Stimulated activated naive CD8-positive, alpha-beta T cell treated with anti-CD3 and anti-CD28 coated beads, Interleukin-15, amount 100 ng/mL, for 72 hours (primary cell): ENCODE results near the gene GAST.

Source experiments
- ATAC-seq: fragments of 150-1000 bp; cut with Tn5 transposase; 2 replicates; pipeline ENCODE4 v1.10.0; 2021; ENCODE audit warnings: mild to moderate bottlenecking, moderate library complexity
- DNase-seq, 2 donors: peaks; one replicate each; pipeline ENCODE4 v3.0.0; 2021 to 2022
- H3K27ac Mint-ChIP-seq, 2 donors: one replicate each; pipeline ENCODE4 v1.8.0; 2022; ENCODE audit warnings: mild to moderate bottlenecking in 2 of 2, mixed read lengths in 2 of 2, moderate library complexity in 2 of 2
- H3K27me3 Mint-ChIP-seq: one replicate; pipeline ENCODE4 v1.8.0; 2022; ENCODE audit warnings: mixed read lengths
- H3K4me1 Mint-ChIP-seq: one replicate; pipeline ENCODE4 v1.8.0; 2022; ENCODE audit warnings: mild to moderate bottlenecking, mixed read lengths
- H3K4me3 Mint-ChIP-seq, 2 donors: one replicate each; pipeline ENCODE4 v1.8.0; 2022; ENCODE audit warnings: mild to moderate bottlenecking in 2 of 2, mixed read lengths in 2 of 2, moderate library complexity in 1 of 2
- H3K9me3 Mint-ChIP-seq, 2 donors: one replicate each; pipeline ENCODE4 v1.8.0; 2022; ENCODE audit warnings: mixed read lengths in 2 of 2

The GAST gene

GRCh38 chr17:41722231-41722630, 10.1 kb downstream of the GAST start:
- Mint-ChIP-seq H3K4me3 (no peak overlapping the region), H3K27me3 (peaks cover 29% of the 10 kb centered on the region), H3K9me3 (no peaks in the 10 kb centered on the region), H3K4me1 (peaks cover 11% of the 10 kb centered on the region), H3K27ac (no peak overlapping the region)
- no peak for ATAC-seq
- no peak for DNase-seq

DNA sequence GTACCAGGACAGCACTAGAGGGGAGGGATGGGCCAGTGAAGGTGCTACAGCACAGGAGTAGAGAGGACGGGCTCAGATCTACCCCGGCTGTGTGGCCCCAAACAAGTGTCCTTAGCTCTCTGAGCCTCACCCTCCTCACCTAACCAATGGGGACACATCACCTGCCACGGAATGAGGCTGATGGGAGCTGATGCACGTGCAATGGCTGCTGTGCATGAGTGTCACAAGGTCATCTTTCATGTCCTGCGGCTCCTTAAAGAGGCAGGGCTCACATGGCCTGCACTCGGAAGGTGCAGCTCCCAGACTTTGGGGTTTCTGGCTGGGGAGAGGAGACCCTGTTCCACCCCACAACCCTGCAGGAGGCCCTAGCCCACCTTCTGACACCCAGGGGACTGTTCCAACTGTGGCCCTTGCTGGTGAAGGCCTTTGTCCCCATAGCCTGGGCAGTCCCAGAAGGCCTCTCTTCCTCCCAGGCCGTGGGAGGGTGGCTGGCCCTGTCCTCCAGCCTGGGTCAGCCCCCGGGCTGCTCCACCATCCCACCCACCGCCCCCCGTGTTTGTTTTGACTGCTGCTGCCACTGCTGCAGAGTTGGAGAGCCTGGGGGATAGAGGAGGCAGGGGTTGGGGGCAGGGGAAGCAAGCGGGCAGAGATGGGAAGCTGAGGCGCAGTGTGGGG, 11.8 kb downstream of the GAST start:
- DNase-seq (no peak), ATAC-seq (no peak)
- no peak overlapping the region for H3K4me3 Mint-ChIP-seq
- H3K9me3 Mint-ChIP-seq = no peaks in the 10 kb centered on the region
- peaks cover 5% of the 10 kb centered on the region for H3K4me1 Mint-ChIP-seq
- H3K27me3 Mint-ChIP-seq = peaks cover 43% of the 10 kb centered on the region
- H3K27ac Mint-ChIP-seq = no peak overlapping the region

GRCh38 chr17:41724476-41725050, 12.4 kb downstream of the GAST start:
- Mint-ChIP-seq H3K4me3 (no peak overlapping the region), H3K9me3 (no peaks in the 10 kb centered on the region), H3K27me3 (peaks cover 43% of the 10 kb centered on the region), H3K4me1 (peaks cover 5% of the 10 kb centered on the region), H3K27ac (peak overlapping the region in 1 of 2 donors; percentile 56)
- ATAC-seq (no peak), DNase-seq (no peak)

DNA sequence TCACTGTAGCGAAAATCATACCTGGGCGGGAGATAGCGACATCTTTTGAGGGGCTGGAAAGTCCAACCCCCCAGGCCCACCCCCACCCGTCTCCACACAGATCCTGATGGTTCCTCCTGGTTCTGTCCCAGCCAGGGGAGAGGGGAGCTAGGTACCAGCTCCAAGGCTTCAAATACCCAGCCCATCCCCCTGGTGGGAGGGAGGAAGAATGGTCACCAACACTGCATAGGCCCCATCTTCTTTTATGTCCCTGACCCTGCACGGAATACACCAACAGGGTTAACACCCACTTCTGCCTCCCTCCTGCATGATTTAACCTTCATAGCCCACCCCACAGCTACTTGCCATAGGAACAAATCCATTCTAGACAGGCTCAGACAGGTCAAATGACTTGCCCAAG, 13.0 kb downstream of the GAST start:
- Mint-ChIP-seq H3K27me3 (peaks cover 48% of the 10 kb centered on the region), H3K27ac (peak overlapping the region in 1 of 2 donors; percentile 56)

DNA sequence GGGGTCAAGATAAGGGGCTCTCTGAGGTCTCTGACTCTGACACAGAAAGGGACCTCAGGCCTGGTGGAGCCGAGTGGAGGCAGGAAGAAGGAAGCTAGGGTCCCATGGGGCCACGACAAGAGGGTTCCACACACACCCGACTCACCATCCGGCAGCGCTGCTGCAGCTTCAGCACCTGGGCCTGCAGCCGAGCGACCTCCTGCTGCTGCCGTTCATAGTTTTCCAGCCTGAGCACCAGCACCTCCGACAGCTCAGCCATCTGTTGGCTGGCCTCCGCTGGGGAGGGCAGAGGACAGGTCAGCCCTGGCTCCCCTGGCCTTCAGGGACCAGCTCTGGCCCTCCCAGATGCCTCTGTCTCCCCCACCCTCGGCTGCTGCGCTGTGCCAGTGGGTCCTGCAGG, 15.9 kb downstream of the GAST start:
- peaks cover 68% of the 10 kb centered on the region for H3K27me3 Mint-ChIP-seq

More for the DNA sequence above, 13.0 kb downstream of the GAST start:
- no peak overlapping the region for H3K4me3 Mint-ChIP-seq
- H3K4me1 Mint-ChIP-seq = peaks cover 5% of the 10 kb centered on the region
- ATAC-seq (no peak), DNase-seq (no peak)
- H3K9me3 Mint-ChIP-seq = no peaks in the 10 kb centered on the region

DNA sequence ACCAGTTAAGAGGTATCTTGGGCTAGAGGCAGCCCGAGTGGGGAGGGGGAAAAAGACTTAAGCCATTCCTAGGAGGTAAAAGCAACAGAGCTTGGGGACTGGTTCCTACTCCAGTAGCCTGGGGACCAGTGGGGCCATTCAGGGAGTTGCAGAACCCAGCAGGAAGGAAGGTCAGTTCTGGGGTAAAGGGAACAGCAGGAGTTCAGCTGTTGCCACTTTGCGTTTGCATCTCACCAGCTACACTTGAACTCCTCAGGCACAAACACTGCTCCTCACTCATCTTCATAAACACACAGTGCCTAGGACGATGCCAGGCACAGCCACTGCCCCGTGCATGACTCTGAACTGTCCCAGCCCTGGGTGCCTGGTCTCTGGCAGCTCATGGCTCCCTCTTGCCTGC, 18.3 kb downstream of the GAST start:
- no peaks in the 10 kb centered on the region for H3K9me3 Mint-ChIP-seq
- peak; percentile 27 for ATAC-seq
- no peak for DNase-seq
- H3K4me1 Mint-ChIP-seq = peaks cover 21% of the 10 kb centered on the region
- H3K4me3 Mint-ChIP-seq = no peak overlapping the region
- no peak overlapping the region for H3K27ac Mint-ChIP-seq
- H3K27me3 Mint-ChIP-seq = peaks cover 75% of the 10 kb centered on the region

More for the DNA sequence above, 15.9 kb downstream of the GAST start:
- ATAC-seq = no peak
- DNase-seq = no peak
- Mint-ChIP-seq H3K4me3 (no peak overlapping the region), H3K4me1 (no peaks in the 10 kb centered on the region), H3K9me3 (no peaks in the 10 kb centered on the region), H3K27ac (no peak overlapping the region)

- peaks cover 21% of the 10 kb centered on the region for H3K4me1 Mint-ChIP-seq
- ATAC-seq = no peak
- no peaks in the 10 kb centered on the region for H3K9me3 Mint-ChIP-seq
- no peak overlapping the region for H3K4me3 Mint-ChIP-seq
- H3K27me3 Mint-ChIP-seq = peaks cover 86% of the 10 kb centered on the region
- no peak overlapping the region for H3K27ac Mint-ChIP-seq
- DNase-seq = no peak
Measured at GRCh38 chr17:41731836-41732235, 19.7 kb downstream of the GAST start.

DNA sequence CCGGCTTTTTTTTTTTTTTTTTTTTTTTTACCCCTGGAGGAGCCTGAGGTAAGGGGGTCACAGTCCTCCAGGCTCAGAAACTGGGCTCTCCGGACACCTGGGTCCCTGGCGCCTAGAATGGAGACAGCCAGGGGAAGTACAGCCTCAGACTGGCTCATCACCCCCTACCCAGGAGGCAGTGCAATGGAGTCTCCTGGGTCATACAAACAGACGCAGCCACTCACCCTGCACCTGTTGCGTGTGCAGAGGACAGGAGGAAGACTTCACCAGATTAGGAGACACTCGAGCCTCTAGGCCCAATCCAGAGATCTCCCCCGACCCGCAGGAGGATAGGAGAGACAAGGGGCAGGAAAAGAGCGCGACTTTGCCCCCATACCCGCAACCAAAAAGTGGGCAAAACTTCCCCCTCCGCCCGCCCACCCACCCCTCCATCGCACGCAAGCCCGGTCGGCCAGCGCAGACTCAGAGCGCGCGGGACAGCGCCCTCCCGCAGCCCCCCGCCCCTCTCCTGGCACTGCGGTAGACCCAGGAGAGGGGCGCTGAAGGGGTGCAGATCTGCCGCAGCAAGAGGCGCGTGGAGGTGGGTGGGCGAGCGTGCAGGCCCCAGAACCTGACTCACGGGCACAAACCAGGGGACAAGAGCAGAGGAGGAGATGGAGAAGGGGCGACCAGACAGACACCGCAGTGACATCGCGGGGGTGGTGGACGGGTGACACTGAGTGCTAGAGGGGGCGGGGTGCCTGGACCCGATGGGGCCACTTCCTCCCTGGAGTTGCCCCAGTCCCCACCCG, 21.4 kb downstream of the GAST start:
- no peak for DNase-seq
- peak overlapping the region; percentile 13 to 73 for H3K4me3 Mint-ChIP-seq
- no peaks in the 10 kb centered on the region for H3K9me3 Mint-ChIP-seq
- ATAC-seq = no peak
- H3K27ac Mint-ChIP-seq = no peak overlapping the region
- H3K27me3 Mint-ChIP-seq = peaks cover 87% of the 10 kb centered on the region
- peaks cover 29% of the 10 kb centered on the region for H3K4me1 Mint-ChIP-seq

DNA sequence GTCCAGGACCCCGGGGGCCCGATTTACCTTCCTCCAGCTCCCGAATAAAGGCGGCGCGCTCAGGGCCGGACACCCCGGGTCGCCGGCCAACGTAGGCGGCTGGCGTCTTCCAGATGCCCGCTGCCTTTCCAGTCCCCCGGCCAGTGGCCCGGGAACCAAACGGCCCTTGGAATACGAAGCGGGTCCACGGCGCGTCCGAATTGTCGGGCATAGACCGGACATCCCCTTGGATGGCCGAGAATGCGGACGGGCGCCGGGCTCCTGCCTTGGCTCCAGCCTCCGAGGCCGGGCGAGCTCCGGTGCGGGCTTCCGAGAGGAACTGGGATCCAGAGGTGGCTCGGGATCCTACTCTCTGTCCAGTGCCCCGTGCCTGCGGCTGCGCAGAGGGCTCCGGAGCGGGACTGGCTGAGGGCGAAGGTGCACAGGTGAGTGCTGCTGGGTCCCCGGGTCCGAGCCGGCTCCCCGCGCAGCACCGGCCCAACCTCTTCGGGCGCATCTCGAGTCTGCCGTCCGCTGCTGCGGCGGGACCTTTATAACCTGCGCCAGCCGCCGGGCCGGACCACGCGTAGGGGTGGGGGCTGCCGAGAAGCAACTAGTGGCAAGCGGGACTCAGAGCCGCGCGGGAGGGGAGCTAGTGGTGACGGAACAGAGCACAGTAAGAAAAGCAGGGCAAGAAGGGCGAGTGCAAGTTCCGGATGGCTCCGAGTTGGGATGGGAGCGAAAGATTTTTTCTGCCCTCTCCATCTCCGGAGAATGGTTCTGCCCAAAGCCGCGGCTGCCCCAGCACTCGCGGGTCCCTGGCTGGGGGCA, 22.2 kb downstream of the GAST start, which contains the start of gene HAP1:
Gene HAP1, minus strand, starts transcription at position 505 of the 810 bp plus-strand sequence. Its CDS starts 9 bp downstream, at position 496.
- DNase-seq = peak; percentile 28 to 46
- peak within 1 kb of the TSS; percentile 39 to 73 for H3K4me3 Mint-ChIP-seq
- peaks cover 83% of the 10 kb centered on the region for H3K27me3 Mint-ChIP-seq

GRCh38 chr17:41734949-41735313, 22.8 kb downstream of the GAST start:
- Mint-ChIP-seq H3K9me3 (no peaks in the 10 kb centered on the region), H3K4me1 (peaks cover 29% of the 10 kb centered on the region), H3K4me3 (peak overlapping the region; percentile 17 to 54), H3K27ac (no peak overlapping the region), H3K27me3 (peaks cover 80% of the 10 kb centered on the region)
- DNase-seq (no peak), ATAC-seq (peak; percentile 24)

More for the DNA sequence above, 22.2 kb downstream of the GAST start, which contains the start of gene HAP1:
- Mint-ChIP-seq H3K4me1 (peaks cover 29% of the 10 kb centered on the region), H3K27ac (peak within 1 kb of the TSS in 1 of 2 donors; percentile 31), H3K9me3 (no peaks in the 10 kb centered on the region)
- peak; percentile 3 for ATAC-seq

GRCh38 chr17:41735744-41736143, 23.6 kb downstream of the GAST start:
- Mint-ChIP-seq H3K27ac (no peak overlapping the region), H3K9me3 (no peaks in the 10 kb centered on the region), H3K4me3 (no peak overlapping the region), H3K4me1 (peaks cover 29% of the 10 kb centered on the region), H3K27me3 (peaks cover 72% of the 10 kb centered on the region)
- DNase-seq = no peak
- ATAC-seq = no peak

- DNase-seq = no peak
- Mint-ChIP-seq H3K4me3 (no peak overlapping the region), H3K9me3 (no peaks in the 10 kb centered on the region), H3K27me3 (peaks cover 58% of the 10 kb centered on the region), H3K27ac (no peak overlapping the region), H3K4me1 (peaks cover 29% of the 10 kb centered on the region)
- no peak for ATAC-seq
Measured at GRCh38 chr17:41736983-41737679, 25.0 kb downstream of the GAST start.

GRCh38 chr17:41737680-41738023, 25.5 kb downstream of the GAST start:
- H3K27me3 Mint-ChIP-seq = peaks cover 53% of the 10 kb centered on the region
- DNase-seq = no peak
- peak; percentile 14 for ATAC-seq

GRCh38 chr17:41738077-41738800, 26.1 kb downstream of the GAST start:
- Mint-ChIP-seq H3K27ac (peak overlapping the region; percentile 17 to 88), H3K4me1 (peaks cover 28% of the 10 kb centered on the region), H3K27me3 (peaks cover 47% of the 10 kb centered on the region), H3K4me3 (no peak overlapping the region), H3K9me3 (no peaks in the 10 kb centered on the region)
- ATAC-seq = peak; percentile 94
- peak; percentile 82 to 86 for DNase-seq

More at GRCh38 chr17:41737680-41738023, 25.5 kb downstream of the GAST start:
- Mint-ChIP-seq H3K9me3 (no peaks in the 10 kb centered on the region), H3K27ac (no peak overlapping the region), H3K4me3 (no peak overlapping the region), H3K4me1 (peaks cover 29% of the 10 kb centered on the region)
